ENCODE measurements around the gene RPLP2. TPM values are rescaled to one million over a fixed set of nuclear protein-coding genes. Genes with fewer than 3 reads are reported as not detected.
A peak's percentile ranks its signal among the peaks of the same experiment; 100 is the strongest.

RPLP2 gene
- polyA plus RNA-seq, 1 of the 3 experiments (the other 2 are of a cell fraction) = 799 TPM

DNA sequence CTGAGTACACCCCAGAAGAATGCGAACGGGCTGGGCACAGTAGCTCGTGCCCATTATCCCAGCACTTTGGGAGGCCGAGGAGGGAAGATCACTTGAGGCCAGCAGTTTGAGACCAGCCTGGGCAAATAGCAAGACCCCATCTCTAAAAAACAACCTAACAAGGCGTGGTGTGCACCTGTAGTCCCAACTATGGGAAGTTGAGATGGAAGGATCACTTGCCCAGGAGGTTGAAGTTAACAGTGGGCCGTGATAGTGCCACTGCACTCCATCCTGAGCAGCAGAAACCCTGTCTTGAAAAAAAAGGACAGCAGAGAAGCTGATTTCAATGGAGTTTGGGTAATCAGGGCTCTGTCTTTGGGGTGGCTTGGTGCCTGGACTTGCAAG, 3.3 kb downstream of the RPLP2 start (continued):
- no peak for TF ChIP-seq EZH2phosphoT487 (IDR thresholded peaks at IDR 0.05; ENCODE audit: borderline replicate concordance, low read depth)
- TF ChIP-seq, protein P1, sequence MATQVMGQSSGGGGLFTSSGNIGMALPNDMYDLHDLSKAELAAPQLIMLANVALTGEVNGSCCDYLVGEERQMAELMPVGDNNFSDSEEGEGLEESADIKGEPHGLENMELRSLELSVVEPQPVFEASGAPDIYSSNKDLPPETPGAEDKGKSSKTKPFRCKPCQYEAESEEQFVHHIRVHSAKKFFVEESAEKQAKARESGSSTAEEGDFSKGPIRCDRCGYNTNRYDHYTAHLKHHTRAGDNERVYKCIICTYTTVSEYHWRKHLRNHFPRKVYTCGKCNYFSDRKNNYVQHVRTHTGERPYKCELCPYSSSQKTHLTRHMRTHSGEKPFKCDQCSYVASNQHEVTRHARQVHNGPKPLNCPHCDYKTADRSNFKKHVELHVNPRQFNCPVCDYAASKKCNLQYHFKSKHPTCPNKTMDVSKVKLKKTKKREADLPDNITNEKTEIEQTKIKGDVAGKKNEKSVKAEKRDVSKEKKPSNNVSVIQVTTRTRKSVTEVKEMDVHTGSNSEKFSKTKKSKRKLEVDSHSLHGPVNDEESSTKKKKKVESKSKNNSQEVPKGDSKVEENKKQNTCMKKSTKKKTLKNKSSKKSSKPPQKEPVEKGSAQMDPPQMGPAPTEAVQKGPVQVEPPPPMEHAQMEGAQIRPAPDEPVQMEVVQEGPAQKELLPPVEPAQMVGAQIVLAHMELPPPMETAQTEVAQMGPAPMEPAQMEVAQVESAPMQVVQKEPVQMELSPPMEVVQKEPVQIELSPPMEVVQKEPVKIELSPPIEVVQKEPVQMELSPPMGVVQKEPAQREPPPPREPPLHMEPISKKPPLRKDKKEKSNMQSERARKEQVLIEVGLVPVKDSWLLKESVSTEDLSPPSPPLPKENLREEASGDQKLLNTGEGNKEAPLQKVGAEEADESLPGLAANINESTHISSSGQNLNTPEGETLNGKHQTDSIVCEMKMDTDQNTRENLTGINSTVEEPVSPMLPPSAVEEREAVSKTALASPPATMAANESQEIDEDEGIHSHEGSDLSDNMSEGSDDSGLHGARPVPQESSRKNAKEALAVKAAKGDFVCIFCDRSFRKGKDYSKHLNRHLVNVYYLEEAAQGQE (IDR thresholded peaks at IDR 0.05; ENCODE audit: low read depth, low read length) = no peak

DNA sequence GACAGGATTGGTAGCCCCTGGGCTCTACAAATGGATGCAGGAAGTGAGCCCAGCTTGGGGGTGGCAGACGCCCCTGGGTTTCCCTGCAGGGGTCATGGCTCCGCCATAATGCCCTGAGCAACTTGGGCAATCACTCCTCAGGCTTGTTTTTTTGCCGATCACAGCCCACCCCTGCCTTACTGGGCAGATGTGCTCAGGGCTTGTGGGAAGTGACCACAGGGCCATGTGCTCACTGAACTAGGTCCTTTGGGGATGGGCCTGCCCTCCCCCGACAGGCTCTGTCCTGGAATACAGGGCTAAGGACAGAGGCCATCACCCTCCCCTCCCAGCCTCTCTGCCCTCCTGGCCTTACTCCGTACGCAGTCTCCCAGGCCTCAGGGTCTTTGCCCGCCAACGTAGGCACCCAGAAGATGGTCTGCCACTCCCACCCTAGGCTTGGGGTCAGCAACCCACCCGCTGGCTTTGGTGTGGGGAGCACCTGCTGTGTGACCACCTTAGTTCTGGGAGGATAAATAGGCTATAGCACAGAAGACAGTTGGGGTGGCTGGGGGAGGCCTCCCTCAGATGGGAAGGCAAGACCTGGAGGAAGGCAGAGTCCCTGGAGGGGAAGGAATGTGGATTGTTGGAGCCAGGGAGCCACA, 3.8 kb downstream of the RPLP2 start:
- DNase-seq = no peak
- 85% methylated on average over 3 of the region's 9 CpGs for WGBS (ENCODE audit: low lambda C conversion rate)
- no peaks in the 10 kb centered on the region for H3K27me3 ChIP-seq (ENCODE audit: insufficient read depth)
- no peak overlapping the region for H3K9ac ChIP-seq
- H3K4me2 ChIP-seq = no peak overlapping the region
- H3K4me1 ChIP-seq (ENCODE audit: control insufficient read depth in 1 of 2, insufficient read depth in 2 of 2, low read depth in 1 of 2, low read length in 1 of 2) = peaks cover under 1 to 21% of the 10 kb centered on the region in 2 experiments; a peak in 2 of 4 replicates
- no peaks in the 10 kb centered on the region for H3K9me2 ChIP-seq
- peaks cover 39% of the 10 kb centered on the region for H3K79me2 ChIP-seq (ENCODE audit: insufficient read depth)
- CTCF ChIA-PET = no interaction called here
- TF ChIP-seq NRF1 (IDR thresholded peaks at IDR 0.05; ENCODE audit: low read depth, low read length) (no peak), SIN3A (IDR thresholded peaks at IDR 0.05; ENCODE audit: borderline replicate concordance, low read depth, low read length) (peak; percentile 36; the same call in 1 of the 2 replicates)
- no peak overlapping the region for H2AFZ ChIP-seq (ENCODE audit: low read depth)
- peaks cover 34% of the 10 kb centered on the region for H3F3A ChIP-seq (replicated peaks; ENCODE audit: insufficient read depth)
- no peak overlapping the region for H3K27ac ChIP-seq (ENCODE audit: low read depth in 2 of 2, low read length in 1 of 2)
- no peak overlapping the region for H3K4me3 ChIP-seq (ENCODE audit: low read depth in 2 of 2, low read length in 1 of 2)
- POLR2A ChIA-PET = no interaction called here
- peaks cover 30% of the 10 kb centered on the region for H4K20me1 ChIP-seq (ENCODE audit: insufficient read depth)
- peaks cover 27 to 28% of the 10 kb centered on the region in 2 experiments for H3K36me3 ChIP-seq (replicated peaks in 1 of 2; ENCODE audit: control insufficient read depth in 1 of 2, insufficient read depth in 2 of 2, low read length in 1 of 2)
- H3K9me3 ChIP-seq = no peaks in the 10 kb centered on the region

DNA sequence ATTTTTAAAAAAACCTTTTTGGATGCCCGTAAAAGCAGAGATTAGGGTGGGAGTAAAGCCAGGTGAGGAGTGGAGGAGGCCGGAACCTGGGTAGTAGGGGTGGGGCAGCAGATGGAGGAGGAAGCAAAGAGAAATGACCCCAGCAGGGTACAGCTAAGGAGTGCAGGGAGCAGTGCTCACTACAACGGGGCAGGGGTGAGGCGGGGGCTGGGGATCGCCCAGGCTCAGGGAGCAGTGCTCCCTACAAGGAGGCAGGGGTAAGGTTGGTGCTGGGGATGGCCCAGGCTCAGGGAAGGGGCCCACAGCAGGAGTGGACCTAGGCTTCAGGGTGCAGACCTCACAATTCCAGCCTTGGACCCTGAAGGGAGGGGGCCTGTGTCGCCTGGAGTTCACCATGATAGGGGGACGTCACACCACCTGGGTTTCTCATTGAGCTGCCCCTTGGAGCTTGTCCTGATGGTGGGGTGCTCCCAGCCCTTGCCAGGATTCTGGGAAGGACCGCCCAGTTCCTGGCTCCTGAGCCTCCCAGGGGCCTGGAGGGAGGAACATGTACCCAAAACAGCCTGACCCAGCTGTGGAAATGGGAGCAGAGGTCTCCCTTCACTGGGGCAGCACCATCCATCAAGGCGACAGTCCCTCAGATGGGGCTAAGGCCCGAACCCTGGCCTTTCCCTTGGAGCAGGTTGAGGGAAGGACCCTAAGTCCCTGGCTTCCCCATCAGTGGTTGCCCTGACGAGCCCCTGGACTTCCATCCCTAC, 6.1 kb downstream of the RPLP2 start:
- WGBS (ENCODE audit: low lambda C conversion rate) = 85% methylated on average over 6 of the region's 11 CpGs
- Histone ChIP-seq H4K20me1 (ENCODE audit: insufficient read depth) (peaks cover 30% of the 10 kb centered on the region), H3K4me1 (ENCODE audit: control insufficient read depth in 1 of 2, insufficient read depth in 2 of 2, low read depth in 1 of 2, low read length in 1 of 2) (peaks cover 2 to 28% of the 10 kb centered on the region in 2 experiments; a peak in 2 of 4 replicates), H3K9ac (no peak overlapping the region), H3K9me3 (no peaks in the 10 kb centered on the region), H3K79me2 (ENCODE audit: insufficient read depth) (peaks cover 34% of the 10 kb centered on the region), H2AFZ (ENCODE audit: low read depth) (no peak overlapping the region), H3K27ac (ENCODE audit: low read depth in 2 of 2, low read length in 1 of 2) (no peak overlapping the region), H3K4me2 (no peak overlapping the region), H3K27me3 (ENCODE audit: insufficient read depth) (no peaks in the 10 kb centered on the region), H3F3A (replicated peaks; ENCODE audit: insufficient read depth) (peaks cover 31% of the 10 kb centered on the region), H3K36me3 (replicated peaks in 1 of 2; ENCODE audit: control insufficient read depth in 1 of 2, insufficient read depth in 2 of 2, low read length in 1 of 2) (peaks cover 27 to 28% of the 10 kb centered on the region in 2 experiments), H3K4me3 (ENCODE audit: low read depth in 2 of 2, low read length in 1 of 2) (no peak overlapping the region), H3K9me2 (no peaks in the 10 kb centered on the region)
- no peak for DNase-seq
- POLR2A ChIA-PET = no interaction called here
- CTCF ChIA-PET = interaction anchor here (1.3 kb wide), 1 partner anchor 109 kb away, joined by 5 read pairs; no protein-coding TSS in a partner anchor
- no peak for TF ChIP-seq EP300 (IDR thresholded peaks at IDR 0.05; ENCODE audit: borderline replicate concordance in 1 of 2, low read depth in 1 of 2, low read length in 1 of 2)
- TF ChIP-seq SMC3 (IDR thresholded peaks at IDR 0.05; ENCODE audit: low read depth, low read length) = no peak
- TF ChIP-seq NRF1 (IDR thresholded peaks at IDR 0.05; ENCODE audit: low read depth, low read length) = no peak
- TF ChIP-seq TCF12 (IDR thresholded peaks at IDR 0.05) = no peak
- no peak for TF ChIP-seq GABPA (IDR thresholded peaks at IDR 0.05; ENCODE audit: low read depth)
- no peak for TF ChIP-seq TAF1 (IDR thresholded peaks at IDR 0.05; ENCODE audit: borderline replicate concordance, low read depth, low read length)
- TF ChIP-seq FOXM1 (IDR thresholded peaks at IDR 0.05; ENCODE audit: low read depth) = no peak
- no peak for TF ChIP-seq MEF2A (IDR thresholded peaks at IDR 0.05; ENCODE audit: borderline replicate concordance, low read depth)
- TF ChIP-seq, protein P2, sequence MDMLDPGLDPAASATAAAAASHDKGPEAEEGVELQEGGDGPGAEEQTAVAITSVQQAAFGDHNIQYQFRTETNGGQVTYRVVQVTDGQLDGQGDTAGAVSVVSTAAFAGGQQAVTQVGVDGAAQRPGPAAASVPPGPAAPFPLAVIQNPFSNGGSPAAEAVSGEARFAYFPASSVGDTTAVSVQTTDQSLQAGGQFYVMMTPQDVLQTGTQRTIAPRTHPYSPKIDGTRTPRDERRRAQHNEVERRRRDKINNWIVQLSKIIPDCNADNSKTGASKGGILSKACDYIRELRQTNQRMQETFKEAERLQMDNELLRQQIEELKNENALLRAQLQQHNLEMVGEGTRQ (IDR thresholded peaks at IDR 0.05; ENCODE audit: borderline replicate concordance, low read depth, low read length) = no peak
- no peak for TF ChIP-seq CHD2 (IDR thresholded peaks at IDR 0.05; ENCODE audit: low read length, partially characterized antibody)
- no peak for TF ChIP-seq POLR2AphosphoS5 (IDR thresholded peaks at IDR 0.05; ENCODE audit: low read depth, low read length)
- TF ChIP-seq, protein P3, sequence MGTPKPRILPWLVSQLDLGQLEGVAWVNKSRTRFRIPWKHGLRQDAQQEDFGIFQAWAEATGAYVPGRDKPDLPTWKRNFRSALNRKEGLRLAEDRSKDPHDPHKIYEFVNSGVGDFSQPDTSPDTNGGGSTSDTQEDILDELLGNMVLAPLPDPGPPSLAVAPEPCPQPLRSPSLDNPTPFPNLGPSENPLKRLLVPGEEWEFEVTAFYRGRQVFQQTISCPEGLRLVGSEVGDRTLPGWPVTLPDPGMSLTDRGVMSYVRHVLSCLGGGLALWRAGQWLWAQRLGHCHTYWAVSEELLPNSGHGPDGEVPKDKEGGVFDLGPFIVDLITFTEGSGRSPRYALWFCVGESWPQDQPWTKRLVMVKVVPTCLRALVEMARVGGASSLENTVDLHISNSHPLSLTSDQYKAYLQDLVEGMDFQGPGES (IDR thresholded peaks at IDR 0.05; ENCODE audit: low read depth, low read length) = no peak
- TF ChIP-seq FOXJ3 (CRISPR knock-in tag; IDR thresholded peaks at IDR 0.05) = no peak
- TF ChIP-seq, protein P4, sequence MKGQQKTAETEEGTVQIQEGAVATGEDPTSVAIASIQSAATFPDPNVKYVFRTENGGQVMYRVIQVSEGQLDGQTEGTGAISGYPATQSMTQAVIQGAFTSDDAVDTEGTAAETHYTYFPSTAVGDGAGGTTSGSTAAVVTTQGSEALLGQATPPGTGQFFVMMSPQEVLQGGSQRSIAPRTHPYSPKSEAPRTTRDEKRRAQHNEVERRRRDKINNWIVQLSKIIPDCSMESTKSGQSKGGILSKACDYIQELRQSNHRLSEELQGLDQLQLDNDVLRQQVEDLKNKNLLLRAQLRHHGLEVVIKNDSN (IDR thresholded peaks at IDR 0.05; ENCODE audit: borderline replicate concordance, low read depth) = no peak
